PC-3 (cell line): Measurements from ENCODE around the gene JPT1. TPM values are rescaled to one million over a fixed set of nuclear protein-coding genes. Genes with fewer than 3 reads are reported as not detected.
A peak's percentile ranks its signal among the peaks of the same experiment; 100 is the strongest.

ENCODE experiments used
- ATAC-seq: fragments of 200-7000 bp; cut with Tn5 transposase; 2 replicates; pipeline ENCODE4 v1.9.1; 2020; ENCODE audit warnings: mild to moderate bottlenecking, moderate library complexity
- BruUV-seq: library from RNA; stranded (reverse); fragments of 400-500 nt; replicated peaks from 2 replicates; lab custom pipeline; 2021; lab: Mats Ljungman, UMichigan
- CTCF ChIA-PET: fragments of 300-600 bp; sonication (Branson Sonifier 250); formaldehyde crosslinking; loops from one replicate; lab custom pipeline; 2022; ENCODE audit warnings: antibody characterized with exemption; lab: Charles Lee
- POLR2A ChIA-PET: fragments of 300-600 bp; sonication (Branson Sonifier 250); formaldehyde crosslinking; loops from one replicate; lab custom pipeline; 2022; ENCODE audit warnings: antibody characterized with exemption; ENCODE audit not compliant: unreplicated experiment; lab: Charles Lee
- DNase-seq: peaks from one replicate; pipeline ENCODE4 v3.0.0-alpha.2; 2015
- H2AFZ ChIP-seq: fragments of 300-600 bp; sonication (generic); 2 replicates; pipeline ENCODE4 v1.6.0; 2016; ENCODE audit warnings: antibody characterized with exemption, low read length
- H3F3A ChIP-seq: fragments of 300-600 bp; sonication (generic); one replicate; pipeline ENCODE4 v1.6.0; 2017; ENCODE audit warnings: antibody characterized with exemption, low read length, control low read depth, mild to moderate bottlenecking; ENCODE audit not compliant: unreplicated experiment
- H3K27ac ChIP-seq: fragments of 300-600 bp; sonication (generic); 2 replicates; pipeline ENCODE4 v1.5.1; 2016; ENCODE audit warnings: mild to moderate bottlenecking, low read length
- H3K27me3 ChIP-seq: fragments of 300-600 bp; sonication (generic); 2 replicates; pipeline ENCODE4 v1.6.1; 2016; ENCODE audit warnings: low read length, mixed read lengths
- H3K36me3 ChIP-seq: fragments of 300-600 bp; sonication (generic); 2 replicates; pipeline ENCODE4 v1.6.1; 2016; ENCODE audit warnings: low read depth, mixed run types, low read length, mixed read lengths
- H3K4me1 ChIP-seq: fragments of 300-600 bp; sonication (generic); 2 replicates; pipeline ENCODE4 v1.5.1; 2016; ENCODE audit warnings: low read length; ENCODE audit not compliant: insufficient read depth
- H3K4me2 ChIP-seq: fragments of 300-600 bp; sonication (generic); 2 replicates; pipeline ENCODE4 v1.6.0; 2016; ENCODE audit warnings: low read length
- H3K4me3 ChIP-seq: fragments of 300-600 bp; sonication (generic); 2 replicates; pipeline ENCODE4 v1.5.1; 2016; ENCODE audit warnings: mild to moderate bottlenecking, low read length, mixed read lengths
- H3K79me2 ChIP-seq: fragments of 300-600 bp; sonication (generic); 2 replicates; pipeline ENCODE4 v1.6.1; 2017; ENCODE audit warnings: low read length, mixed read lengths
- H3K9ac ChIP-seq: fragments of 300-600 bp; sonication (generic); 2 replicates; pipeline ENCODE4 v1.6.0; 2016; ENCODE audit warnings: mild to moderate bottlenecking, low read length
- H3K9me2 ChIP-seq: fragments of 300-600 bp; sonication (generic); replicated peaks from 2 replicates; pipeline ENCODE4 v1.6.1; 2016; ENCODE audit warnings: mixed run types, low read length, mixed read lengths
- H3K9me3 ChIP-seq: fragments of 300-600 bp; sonication (generic); 2 replicates; pipeline ENCODE4 v1.6.1; 2016; ENCODE audit warnings: low read length, mixed read lengths
- H4K20me1 ChIP-seq: fragments of 300-600 bp; sonication (generic); 2 replicates; pipeline ENCODE4 v1.6.1; 2016; ENCODE audit warnings: low read length, mixed read lengths
- EZH2 ChIP-seq: fragments of 300-600 bp; sonication (generic); IDR thresholded peaks from one replicate; pipeline ENCODE4 v1.6.1; 2017; ENCODE audit warnings: antibody characterized with exemption, mild to moderate bottlenecking, low read length; ENCODE audit not compliant: unreplicated experiment
- EZH2phosphoT487 ChIP-seq: fragments of 300-600 bp; sonication (generic); IDR thresholded peaks from 2 replicates; pipeline ENCODE4 v1.6.1; 2018; ENCODE audit warnings: mild to moderate bottlenecking, antibody characterized with exemption, low read length, borderline replicate concordance
- intact Hi-C: fragments of 100-400 bp; cut with micrococcal nuclease; formaldehyde crosslinking; loops from 2 replicates; pipeline ENCODE4 v1.9.0; 2023
- total RNA-seq: library from RNA; depleted of rRNA; stranded (reverse); fragments of >200 nt; gene quantifications from 2 replicates; pipeline ENCODE4 v1.2.3, GENCODE V29; 2014
- TF ChIP-seq, protein P1 (sequence below): fragments of 300-600 bp; sonication (generic); conservative IDR thresholded peaks from 2 replicates; pipeline ENCODE4 v1.5.1; 2017; ENCODE audit warnings: antibody characterized with exemption, low read depth, mild to moderate bottlenecking, low read length

JPT1 gene
- total RNA-seq, 1 experiment from 2014 or later, result 674 TPM

DNA sequence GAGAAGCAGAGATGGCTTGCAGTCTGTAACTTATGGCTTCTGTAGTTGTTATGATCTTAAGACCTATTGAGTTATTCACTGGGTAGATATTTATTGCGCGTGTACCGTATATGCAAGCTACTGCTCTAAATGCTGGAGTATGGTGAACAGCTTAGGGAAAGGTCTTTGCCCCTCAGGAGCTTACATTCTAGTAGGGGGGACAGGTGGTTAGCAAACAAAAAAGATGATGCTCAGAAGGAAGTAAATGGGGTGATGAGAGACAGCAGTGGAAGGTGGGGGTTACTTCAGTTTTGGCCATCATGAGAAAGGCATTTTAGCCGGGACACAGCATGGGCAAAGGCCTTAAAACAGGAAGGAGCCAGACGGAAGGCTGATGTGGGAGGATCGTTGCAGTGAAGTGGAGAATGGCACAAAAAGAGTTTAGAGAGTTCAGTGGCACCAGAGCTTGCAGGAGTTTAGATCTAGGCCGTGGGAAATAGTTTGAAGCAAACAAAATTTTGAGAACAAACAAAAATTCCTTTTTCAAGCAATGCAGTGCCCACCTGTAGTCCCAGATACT lies 42.5 kb downstream of the JPT1 start:
- H2AFZ ChIP-seq, result no peak overlapping the region
- H3K79me2 ChIP-seq, result peaks cover 62% of the 10 kb centered on the region
- DNase-seq (no peak), ATAC-seq (no peak)
- H3F3A ChIP-seq, result no peaks in the 10 kb centered on the region
- peak overlapping the region; percentile 91 for H3K4me2 ChIP-seq
- TF ChIP-seq, protein P1, sequence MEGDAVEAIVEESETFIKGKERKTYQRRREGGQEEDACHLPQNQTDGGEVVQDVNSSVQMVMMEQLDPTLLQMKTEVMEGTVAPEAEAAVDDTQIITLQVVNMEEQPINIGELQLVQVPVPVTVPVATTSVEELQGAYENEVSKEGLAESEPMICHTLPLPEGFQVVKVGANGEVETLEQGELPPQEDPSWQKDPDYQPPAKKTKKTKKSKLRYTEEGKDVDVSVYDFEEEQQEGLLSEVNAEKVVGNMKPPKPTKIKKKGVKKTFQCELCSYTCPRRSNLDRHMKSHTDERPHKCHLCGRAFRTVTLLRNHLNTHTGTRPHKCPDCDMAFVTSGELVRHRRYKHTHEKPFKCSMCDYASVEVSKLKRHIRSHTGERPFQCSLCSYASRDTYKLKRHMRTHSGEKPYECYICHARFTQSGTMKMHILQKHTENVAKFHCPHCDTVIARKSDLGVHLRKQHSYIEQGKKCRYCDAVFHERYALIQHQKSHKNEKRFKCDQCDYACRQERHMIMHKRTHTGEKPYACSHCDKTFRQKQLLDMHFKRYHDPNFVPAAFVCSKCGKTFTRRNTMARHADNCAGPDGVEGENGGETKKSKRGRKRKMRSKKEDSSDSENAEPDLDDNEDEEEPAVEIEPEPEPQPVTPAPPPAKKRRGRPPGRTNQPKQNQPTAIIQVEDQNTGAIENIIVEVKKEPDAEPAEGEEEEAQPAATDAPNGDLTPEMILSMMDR, result no peak
- TF ChIP-seq EZH2phosphoT487 (no peak), EZH2 (no peak)
- ChIA-PET CTCF (interaction anchor here (0.6 to 1.3 kb wide), 2 partner anchors 10 to 42 kb away, joined by 3 to 20 read pairs; no protein-coding TSS in a partner anchor), POLR2A (interaction anchor here (0.6 kb wide), 1 partner anchor 29 kb away, joined by 5 read pairs; no protein-coding TSS in a partner anchor)
- no TSS peak for BruUV-seq
- no peaks in the 10 kb centered on the region for H3K9me3 ChIP-seq
- H3K36me3 ChIP-seq, result peaks cover 12% of the 10 kb centered on the region; the same call in 1 of the 2 replicates
- peak overlapping the region; percentile 97 for H3K4me3 ChIP-seq
- H3K4me1 ChIP-seq, result peaks cover 40% of the 10 kb centered on the region
- no peaks in the 10 kb centered on the region for H3K27me3 ChIP-seq
- no peaks in the 10 kb centered on the region for H3K9me2 ChIP-seq
- H3K27ac ChIP-seq, result no peak overlapping the region
- intact Hi-C loops, result loop anchor here (2.0 to 10.0 kb wide), 2 partner anchors 151 to 303 kb away; no protein-coding TSS in a partner anchor
- no peaks in the 10 kb centered on the region for H4K20me1 ChIP-seq
- H3K9ac ChIP-seq, result no peak overlapping the region

DNA sequence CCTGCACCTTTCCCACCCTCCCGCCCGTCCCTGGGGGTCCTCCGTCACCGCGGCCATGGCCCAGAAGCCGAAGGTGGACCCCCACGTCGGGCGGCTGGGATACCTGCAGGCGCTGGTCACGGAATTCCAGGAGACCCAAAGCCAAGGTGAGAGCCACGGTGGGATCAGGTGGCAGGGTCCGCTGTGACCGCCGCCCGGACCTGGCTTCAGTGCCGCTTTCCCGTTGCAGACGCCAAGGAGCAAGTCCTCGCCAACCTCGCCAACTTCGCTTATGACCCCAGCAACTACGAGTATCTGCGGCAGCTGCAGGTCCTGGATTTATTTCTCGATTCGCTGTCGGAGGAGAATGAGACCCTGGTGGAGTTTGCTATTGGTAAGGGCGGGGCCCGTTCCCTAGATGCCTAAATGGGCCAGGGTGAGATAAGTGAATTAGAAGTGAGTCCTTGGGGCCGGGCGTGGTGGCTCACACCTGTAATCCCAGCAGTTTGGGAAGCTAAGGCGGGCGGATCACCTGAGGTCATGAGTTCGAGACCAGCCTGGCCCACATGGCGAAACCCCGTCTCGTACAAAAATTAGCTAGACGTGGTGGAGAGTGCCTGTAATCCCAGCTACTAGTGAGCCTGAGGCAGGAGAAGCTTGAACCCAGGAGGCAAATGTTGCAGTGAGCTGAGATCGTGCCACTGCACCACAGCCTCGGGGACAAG lies 43.9 kb downstream of the JPT1 start:
- CTCF ChIA-PET, result interaction anchor here (0.6 to 1.3 kb wide), 7 partner anchors 41 to 286 kb away, joined by 3 to 20 read pairs (median 4); no protein-coding TSS in a partner anchor
- BruUV-seq, result TSS peak; percentile 43
- H3F3A ChIP-seq, result no peaks in the 10 kb centered on the region
- peak overlapping the region; percentile 74 for H3K9ac ChIP-seq
- H2AFZ ChIP-seq, result peak overlapping the region; percentile 85
- H3K9me3 ChIP-seq, result no peaks in the 10 kb centered on the region
- peak overlapping the region; percentile 91 for H3K4me2 ChIP-seq
- intact Hi-C loops, result loop anchor here (10.0 kb wide), 1 partner anchor 304 kb away; no protein-coding TSS in a partner anchor
- POLR2A ChIA-PET, result interaction anchor here (0.6 kb wide), 3 partner anchors 14 to 47 kb away, joined by 3 to 5 read pairs (median 4); no protein-coding TSS in a partner anchor
- no peaks in the 10 kb centered on the region for H4K20me1 ChIP-seq
- no peaks in the 10 kb centered on the region for H3K9me2 ChIP-seq
- H3K27ac ChIP-seq, result no peak overlapping the region
- DNase-seq, result peak; percentile 48
- peaks cover 40% of the 10 kb centered on the region for H3K4me1 ChIP-seq
- peak overlapping the region; percentile 97 for H3K4me3 ChIP-seq
- H3K79me2 ChIP-seq, result peaks cover 49% of the 10 kb centered on the region
- peak; percentile 3; the same call in 1 of the 2 replicates for ATAC-seq
- no peaks in the 10 kb centered on the region for H3K27me3 ChIP-seq
- 0 out of 2 replicates have a peak, but pooled peaks cover under 1% of the 10 kb centered on the region for H3K36me3 ChIP-seq
- TF ChIP-seq EZH2 (no peak), EZH2phosphoT487 (no peak)
- TF ChIP-seq, protein P1, result no peak
